Activated CD8-positive, alpha-beta memory T cell treated with anti-CD3 and anti-CD28 coated beads for 1 hour (primary cell): ENCODE measurements around the gene AFAP1.

Experiments used
- DNase-seq, 2 donors: peaks; one replicate each; pipeline ENCODE4 v3.0.0-alpha.2; 2020; ENCODE audit warnings: low read depth in 1 of 2; ENCODE audit errors: extremely low read depth in 1 of 2

The AFAP1 gene

DNA sequence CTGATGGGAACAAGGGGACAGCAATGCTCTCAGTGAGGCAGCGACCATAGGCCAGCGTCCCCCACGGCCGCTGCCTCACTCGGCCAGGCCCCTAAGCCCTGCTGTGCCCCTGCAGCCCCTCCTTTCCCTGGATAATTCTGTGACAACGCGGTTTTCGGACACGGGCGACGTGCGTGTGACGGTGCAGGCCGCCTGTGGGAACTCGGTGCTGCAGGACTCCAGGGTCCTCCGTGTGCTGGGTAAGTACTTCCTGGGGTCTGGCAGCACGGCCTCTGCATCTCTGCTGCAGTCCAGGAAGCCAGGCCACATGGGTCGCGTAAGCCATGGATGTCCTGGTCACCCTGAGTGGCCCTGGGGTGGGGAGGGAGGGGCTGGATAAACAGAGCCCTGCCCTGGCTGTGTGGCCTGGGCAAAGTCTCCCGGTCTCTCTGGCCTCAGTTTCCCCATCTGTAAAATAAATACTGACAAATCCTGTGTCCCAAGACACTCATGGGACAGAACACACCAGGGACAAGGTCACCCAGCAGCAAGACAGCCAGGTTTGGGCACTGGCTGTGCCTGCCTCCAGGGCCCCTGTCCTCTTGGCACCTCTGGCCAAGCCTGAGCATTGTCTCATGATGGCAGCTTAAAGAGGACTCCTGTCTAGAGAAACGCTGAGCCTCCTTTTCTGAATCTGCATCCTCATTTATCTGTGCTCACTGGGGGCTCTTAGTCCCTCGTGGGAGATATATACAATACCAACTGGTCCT lies 212.8 kb downstream of the AFAP1 start:
- DNase-seq: no peak

DNA sequence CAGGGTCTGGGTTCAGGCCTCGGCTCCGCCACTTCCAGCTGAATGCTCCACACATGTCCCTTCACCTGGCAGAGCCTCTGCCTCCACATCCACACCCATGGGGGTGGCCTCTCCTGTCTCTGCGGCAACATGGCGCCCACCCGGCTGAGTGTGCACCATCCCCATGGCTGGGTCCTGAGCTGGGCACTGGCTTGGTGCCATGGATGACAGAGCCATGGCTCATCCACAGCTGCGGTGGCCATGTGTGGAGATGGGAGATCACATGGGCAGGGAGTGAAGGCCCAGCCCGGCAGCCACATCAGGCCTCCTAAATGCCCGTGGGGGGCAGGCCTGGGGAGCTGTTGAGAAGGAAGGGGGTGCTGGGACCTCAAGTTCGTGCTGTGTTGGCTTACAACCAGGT lies 213.7 kb downstream of the AFAP1 start:
- no peak for DNase-seq

DNA sequence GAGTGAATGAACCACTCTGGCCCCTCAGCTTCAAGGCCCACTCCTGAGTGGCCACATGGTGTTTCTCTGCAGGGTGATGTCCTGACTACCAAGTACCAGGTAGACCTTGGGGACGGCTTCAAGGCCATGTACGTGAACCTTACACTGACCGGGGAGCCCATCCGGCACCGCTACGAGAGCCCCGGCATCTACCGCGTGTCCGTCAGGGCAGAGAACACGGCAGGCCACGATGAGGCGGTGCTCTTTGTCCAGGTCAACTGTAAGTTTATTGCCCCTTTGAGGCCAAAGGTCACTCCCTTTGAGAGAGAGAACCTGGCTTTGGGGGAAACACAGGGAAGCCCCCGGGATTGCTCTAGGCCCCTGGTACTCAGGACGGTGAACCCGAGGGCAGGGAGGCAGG lies 216.0 kb downstream of the AFAP1 start:
- DNase-seq: no peak

DNA sequence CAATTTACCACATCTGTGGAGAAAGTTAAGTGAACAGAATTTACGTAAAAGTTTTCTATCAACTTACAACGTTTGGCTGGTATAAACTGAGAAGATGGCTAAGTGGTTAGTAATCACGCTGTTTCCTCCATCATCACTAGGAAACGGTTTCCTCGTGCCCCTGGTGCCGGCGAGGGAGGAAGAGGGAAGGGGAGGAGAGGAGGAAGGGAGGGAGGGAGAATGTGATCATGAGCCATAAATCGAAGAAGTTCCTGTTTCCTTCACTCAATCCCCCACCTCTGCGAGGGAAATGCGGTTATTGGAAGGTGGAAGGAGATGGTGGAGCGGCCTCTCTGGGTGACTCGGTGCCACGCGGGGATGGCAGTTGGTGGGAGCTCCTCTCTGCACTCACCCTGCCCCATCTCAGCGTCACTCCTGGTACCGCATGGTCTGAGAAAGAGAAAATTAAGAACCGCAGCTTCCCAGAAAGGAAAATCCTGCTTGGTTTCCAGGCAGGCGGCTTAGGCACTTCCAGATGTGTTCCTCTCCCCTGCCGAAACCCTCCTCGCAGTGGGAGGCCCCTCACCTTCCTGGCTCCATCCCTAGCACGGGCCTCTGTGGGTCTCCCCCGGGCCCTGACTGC lies 216.8 kb downstream of the AFAP1 start:
- DNase-seq: no peak

DNA sequence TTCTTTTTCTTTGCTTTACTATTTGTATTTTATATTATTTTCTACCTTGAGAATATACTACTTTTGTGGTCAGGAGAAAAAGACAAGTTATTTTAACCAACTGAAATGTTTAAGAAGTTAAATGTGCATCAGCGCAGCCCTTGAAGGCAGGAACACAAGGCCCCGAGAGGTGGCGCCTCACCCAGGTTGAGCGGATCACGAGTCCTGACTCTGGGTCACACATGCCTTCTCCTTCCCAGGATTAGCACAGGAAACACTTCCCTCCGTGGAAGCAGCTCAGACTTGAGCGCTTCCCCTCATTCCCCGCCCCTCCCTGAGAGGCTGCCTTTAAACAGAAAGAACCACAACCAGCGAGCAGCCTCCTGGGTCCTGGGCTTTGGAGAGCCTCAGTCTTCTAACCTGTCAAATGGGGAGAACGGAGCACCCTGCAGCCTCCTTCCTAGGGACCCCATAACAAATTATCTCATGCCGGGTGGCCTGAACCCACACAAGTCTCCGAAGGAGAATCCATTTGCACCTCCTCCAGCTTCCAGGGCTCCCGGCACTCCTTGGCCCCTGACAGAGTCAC lies 217.6 kb downstream of the AFAP1 start:
- no peak for DNase-seq

GRCh38 chr4:7719354-7720174 lies 220.1 kb downstream of the AFAP1 start:
- DNase-seq: peak; percentile 13 to 39

DNA sequence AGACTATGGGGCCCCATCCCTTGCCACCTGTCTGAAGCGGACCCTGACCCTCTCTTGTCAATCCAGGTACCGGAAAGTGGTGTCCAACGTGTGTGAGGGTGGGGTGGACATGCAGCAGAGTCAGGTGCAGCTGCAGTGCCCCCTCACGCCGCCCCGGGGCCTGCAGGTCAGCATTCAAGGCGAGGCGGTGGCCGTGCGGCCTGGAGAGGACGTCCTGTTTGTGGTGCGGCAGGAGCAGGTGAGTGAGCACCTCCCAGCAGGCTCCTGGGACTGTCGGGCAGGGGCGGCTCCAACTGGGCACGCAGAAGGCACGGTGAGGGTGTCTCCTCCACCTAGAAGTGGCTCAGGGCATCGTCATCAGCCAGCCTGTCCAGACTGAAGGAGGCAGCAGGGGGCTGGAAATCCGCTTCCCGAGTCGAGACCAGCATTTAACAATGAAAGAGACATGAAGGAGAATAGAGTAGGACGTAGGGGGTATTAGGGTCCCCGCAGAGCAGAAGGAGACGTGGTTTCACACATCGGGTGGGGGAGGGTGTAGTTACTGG lies 221.6 kb downstream of the AFAP1 start:
- no peak for DNase-seq

DNA sequence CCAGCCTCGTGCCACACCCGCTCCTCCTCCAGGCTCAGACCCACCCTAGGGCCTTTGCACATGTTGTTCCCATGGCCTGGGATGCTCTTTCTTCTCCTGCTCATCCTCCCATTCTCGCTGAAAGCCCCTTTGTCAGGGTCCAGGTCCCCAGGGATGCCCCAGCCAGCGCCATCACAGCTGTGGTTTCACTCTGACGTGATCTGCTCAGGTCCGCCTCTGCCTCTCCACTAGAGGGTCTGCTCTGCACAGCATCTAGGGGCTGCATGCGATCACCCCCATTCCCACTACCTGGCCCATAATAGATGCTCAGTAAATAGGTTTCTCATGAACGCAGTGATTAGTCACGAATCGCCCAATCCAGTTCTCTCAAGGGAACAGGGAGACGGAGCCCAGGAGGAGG lies 222.5 kb downstream of the AFAP1 start:
- no peak for DNase-seq

DNA sequence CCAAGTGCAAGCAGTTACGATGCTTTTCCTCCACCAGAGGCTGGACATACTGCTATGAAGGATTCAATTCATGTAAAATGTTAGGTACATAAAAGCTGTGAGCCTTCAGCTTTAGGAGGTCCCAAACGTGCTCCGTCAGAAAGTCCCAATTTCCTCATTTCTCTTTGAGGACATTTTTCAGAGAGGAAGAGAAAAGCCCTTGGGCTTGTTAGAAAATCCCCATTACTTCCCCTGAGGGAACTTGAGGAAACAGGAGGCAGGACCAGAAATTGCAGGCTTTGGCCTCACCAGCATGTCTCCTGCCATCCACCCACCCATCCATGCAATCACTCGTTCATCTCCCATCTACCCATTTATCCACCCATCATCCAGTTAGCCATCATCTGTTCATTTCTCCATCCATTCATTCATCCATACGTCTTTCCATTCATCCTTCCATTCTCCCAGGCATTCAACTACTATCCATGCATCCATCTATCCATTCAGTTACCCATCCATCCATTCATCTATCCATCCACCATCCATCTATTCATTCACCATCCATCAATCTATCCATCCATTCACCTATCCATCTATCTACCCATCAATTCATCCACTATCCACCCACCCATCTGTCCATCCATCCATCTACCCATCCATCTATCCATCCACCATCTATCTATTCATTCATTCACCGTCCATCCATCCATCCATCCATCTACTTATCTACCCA lies 223.5 kb downstream of the AFAP1 start:
- no peak for DNase-seq

DNA sequence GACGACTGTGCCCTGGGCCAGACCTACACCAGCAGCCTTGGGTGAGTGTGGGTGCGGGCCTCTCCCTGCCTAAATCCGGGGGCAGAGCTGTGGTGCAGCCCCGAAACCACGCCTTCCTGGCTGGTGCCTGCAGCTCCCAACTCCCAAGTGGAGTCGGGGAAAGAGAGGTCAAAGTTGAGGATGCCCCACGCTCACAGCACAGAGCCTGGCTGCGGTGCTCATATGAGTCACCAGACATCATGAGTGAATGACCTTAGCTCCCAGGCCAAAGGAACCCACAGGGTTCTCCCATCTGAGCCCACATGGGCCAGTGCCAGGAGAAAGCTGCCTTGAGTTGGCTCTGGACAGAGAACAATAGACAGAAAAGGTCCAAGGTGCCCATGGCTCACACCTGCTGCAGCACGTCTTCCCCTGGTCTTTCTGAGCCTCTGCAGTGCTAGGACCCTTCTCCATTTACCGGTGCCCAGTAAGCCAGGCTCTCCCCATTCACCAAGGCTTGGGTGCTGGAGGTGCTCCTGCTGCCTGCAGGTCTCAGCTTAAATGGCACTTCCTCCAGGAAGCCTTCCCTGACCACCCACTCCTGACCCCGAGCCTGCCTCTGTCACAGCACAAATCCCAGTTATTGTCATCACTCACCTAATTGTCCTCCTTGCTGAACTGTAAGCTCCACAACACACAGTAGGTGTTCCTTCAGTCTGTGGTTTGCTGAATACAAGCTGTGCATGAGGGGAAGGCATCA lies 224.2 kb downstream of the AFAP1 start:
- no peak for DNase-seq

- no peak for DNase-seq
Observed at GRCh38 chr4:7714738-7715137, 224.9 kb downstream of the AFAP1 start.

- no peak for DNase-seq
Observed at GRCh38 chr4:7714176-7714575, 225.5 kb downstream of the AFAP1 start.

DNA sequence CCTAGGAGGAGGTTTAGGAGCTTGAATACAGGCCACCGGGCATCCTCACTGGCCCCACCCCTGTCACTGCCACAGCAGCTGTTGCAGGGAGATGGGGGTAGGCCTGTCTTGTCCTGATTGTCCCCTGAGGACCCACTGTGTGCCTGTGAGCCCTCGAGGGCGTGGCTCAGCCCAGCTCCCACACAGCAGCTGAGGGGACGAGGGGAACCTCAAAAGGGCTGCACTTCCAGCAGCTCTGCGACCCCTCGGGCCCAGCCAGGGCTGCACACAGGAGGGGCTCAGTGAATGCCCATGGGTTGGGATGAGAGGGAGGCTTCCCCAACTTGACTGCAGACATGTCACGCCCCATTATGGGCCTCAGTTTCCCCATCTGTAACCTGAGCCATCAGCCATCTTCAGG lies 225.9 kb downstream of the AFAP1 start:
- no peak for DNase-seq

DNA sequence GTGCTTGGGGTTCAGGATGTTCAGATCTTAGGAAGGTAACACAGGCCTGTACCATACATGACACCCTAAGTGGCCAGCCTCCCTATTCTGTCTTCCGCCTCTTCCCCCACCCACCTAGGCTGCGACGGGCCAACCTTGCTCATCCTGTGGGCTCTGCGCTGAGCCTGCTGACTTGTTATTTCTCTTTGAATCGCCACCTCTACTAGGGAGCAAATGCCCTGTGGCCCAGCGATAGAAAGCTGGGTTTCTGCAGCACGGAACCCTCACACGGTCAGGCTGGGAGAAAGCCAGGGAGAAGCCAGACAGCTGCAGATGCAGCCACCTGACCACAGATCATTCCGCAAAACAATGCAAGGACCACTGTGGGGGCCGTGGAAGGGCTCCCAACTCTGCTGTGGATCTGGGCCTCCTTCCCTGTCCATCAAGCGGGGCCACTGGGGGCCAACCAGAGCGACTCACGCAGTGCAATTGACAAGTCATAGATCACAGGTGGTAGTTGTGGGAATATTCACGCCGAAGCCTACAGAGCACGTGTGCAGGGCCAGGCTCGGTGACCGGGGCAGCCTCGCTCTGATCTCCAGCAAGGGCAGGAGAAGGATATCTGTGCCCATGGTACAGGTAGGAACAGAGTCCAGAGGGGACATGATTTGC lies 227.5 kb downstream of the AFAP1 start:
- no peak for DNase-seq

DNA sequence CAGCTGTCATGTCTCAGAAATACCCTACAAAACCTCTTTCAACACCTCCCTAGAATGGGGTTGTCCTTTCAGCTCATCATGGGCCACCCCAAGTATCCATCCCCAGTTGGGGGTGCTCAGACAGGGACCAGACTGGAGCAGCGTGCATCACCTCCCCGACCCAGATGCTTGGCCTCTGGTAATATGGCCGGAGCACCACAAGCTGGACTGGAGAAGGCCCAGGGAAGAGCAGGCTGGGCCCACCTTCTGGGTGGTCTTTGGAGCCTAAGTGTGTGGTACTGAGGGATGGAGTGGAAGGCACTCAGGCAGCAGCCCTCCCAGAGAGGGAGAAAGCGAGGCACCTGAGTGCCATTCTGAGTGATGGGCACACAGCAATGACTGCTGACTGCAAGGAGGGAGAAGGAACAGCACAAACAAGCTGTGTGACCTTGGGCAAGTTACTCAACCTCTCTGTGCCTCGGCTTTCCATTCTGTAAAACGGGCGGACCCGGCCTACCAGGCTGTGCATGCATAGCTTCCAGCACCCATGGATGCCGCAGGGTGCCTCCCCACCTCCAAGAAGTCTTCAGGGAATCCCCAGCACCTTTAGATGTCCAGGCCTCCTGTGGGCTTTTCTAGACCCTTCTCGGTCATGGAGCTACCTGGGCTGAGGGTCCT lies 228.2 kb downstream of the AFAP1 start:
- no peak for DNase-seq

- no peak for DNase-seq
Observed at GRCh38 chr4:7710576-7711306, 228.9 kb downstream of the AFAP1 start.

- no peak for DNase-seq
Observed at GRCh38 chr4:7710126-7710525, 229.5 kb downstream of the AFAP1 start.

DNA sequence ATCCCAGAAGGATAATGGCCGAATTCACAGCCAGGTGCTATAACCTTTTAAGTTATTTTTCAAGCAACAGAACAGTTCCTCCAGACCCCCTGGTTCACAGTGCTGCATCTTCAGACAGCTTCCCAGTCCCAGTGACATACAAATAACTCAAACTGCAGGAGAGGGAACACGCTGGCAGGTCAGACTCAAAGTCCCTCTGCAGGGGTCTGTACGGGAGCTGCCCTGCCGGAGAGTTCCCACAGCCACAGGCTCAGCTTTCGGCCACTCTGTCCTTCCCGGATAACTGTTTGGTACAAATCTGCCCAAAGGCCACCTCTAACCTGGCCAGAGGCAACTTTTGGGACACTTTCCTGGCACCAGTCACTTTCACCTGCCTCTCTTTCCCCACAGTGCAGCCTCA lies 230.2 kb downstream of the AFAP1 start:
- DNase-seq: no peak
